Endometrium (tissue), 2 donors: ENCODE measurements around the gene ELMO1.

Source experiments
- FAIRE-seq: peaks from 2 replicates; lab custom pipeline; 2012; peaks lifted over from hg19 to GRCh38; lab: Jason Lieb, UNC
- donor health status: control.
- donor health status: control.

Gene ELMO1

GRCh38 chr7:37430640-37431039 lies 18.0 kb downstream of the ELMO1 start:
- FAIRE-seq: no peak

GRCh38 chr7:37430171-37430570 lies 18.5 kb downstream of the ELMO1 start:
- no peak for FAIRE-seq

GRCh38 chr7:37429435-37429791 lies 19.3 kb downstream of the ELMO1 start:
- FAIRE-seq: no peak

GRCh38 chr7:37428681-37429434 lies 19.8 kb downstream of the ELMO1 start:
- FAIRE-seq: no peak

- no peak for FAIRE-seq
These were observed 21.3 kb downstream of the ELMO1 start for GRCh38 chr7:37427276-37427940.

GRCh38 chr7:37425498-37425897 lies 23.2 kb downstream of the ELMO1 start:
- no peak for FAIRE-seq

GRCh38 chr7:37424995-37425394 lies 23.7 kb downstream of the ELMO1 start:
- no peak for FAIRE-seq

- FAIRE-seq: no peak
These were observed 24.1 kb downstream of the ELMO1 start for GRCh38 chr7:37424521-37424920.

- FAIRE-seq: no peak
These were observed 26.7 kb downstream of the ELMO1 start for GRCh38 chr7:37421861-37422500.

GRCh38 chr7:37420946-37421695 lies 27.5 kb downstream of the ELMO1 start:
- no peak for FAIRE-seq

- FAIRE-seq: no peak
These were observed 29.2 kb downstream of the ELMO1 start for GRCh38 chr7:37419496-37419895.

GRCh38 chr7:37418381-37418780 lies 30.3 kb downstream of the ELMO1 start:
- FAIRE-seq: no peak

- no peak for FAIRE-seq
These were observed 31.6 kb downstream of the ELMO1 start for GRCh38 chr7:37417107-37417474.

- FAIRE-seq: no peak
These were observed 32.1 kb downstream of the ELMO1 start for GRCh38 chr7:37416378-37417106.

- no peak for FAIRE-seq
These were observed 33.0 kb downstream of the ELMO1 start for GRCh38 chr7:37415629-37416028.

- no peak for FAIRE-seq
These were observed 34.2 kb downstream of the ELMO1 start for GRCh38 chr7:37414352-37414983.

- no peak for FAIRE-seq
These were observed 37.1 kb downstream of the ELMO1 start for GRCh38 chr7:37411444-37412034.

GRCh38 chr7:37410305-37411229 lies 38.1 kb downstream of the ELMO1 start:
- FAIRE-seq: no peak

GRCh38 chr7:37409461-37409860 lies 39.2 kb downstream of the ELMO1 start:
- no peak for FAIRE-seq
